SK-N-SH treated with all-trans-retinoic acid at 6 μM for 48 hours (cell line): ENCODE results near the gene ZNF679.

Source experiments
- ATAC-seq: fragments of 200-7000 bp; cut with Tn5 transposase; 3 replicates; pipeline ENCODE4 v1.9.1; 2020; ENCODE audit warnings: mild to moderate bottlenecking, moderate library complexity
- BACH2 ChIP-seq: fragments of 250-450 bp; sonication (Bioruptor Pico); IDR thresholded peaks from 2 replicates; pipeline ENCODE4 v1.9.0; 2021; ENCODE audit warnings: mild to moderate bottlenecking, borderline replicate concordance
- CREB5 ChIP-seq: fragments of 250-450 bp; sonication (Bioruptor Pico); IDR thresholded peaks from 2 replicates; pipeline ENCODE4 v1.5.1; 2020; ENCODE audit warnings: low read depth, mild to moderate bottlenecking, moderate library complexity
- CSDC2 ChIP-seq: fragments of 250-450 bp; sonication (Bioruptor Pico); IDR thresholded peaks from 2 replicates; pipeline ENCODE4 v1.5.0; 2020; ENCODE audit warnings: mild to moderate bottlenecking, moderate library complexity
- CSRNP3 ChIP-seq: fragments of 250-450 bp; sonication (Bioruptor Pico); IDR thresholded peaks from 2 replicates; pipeline ENCODE4 v1.5.1; 2021; ENCODE audit warnings: mild to moderate bottlenecking, moderate library complexity
- GLIS3 ChIP-seq: fragments of 250-450 bp; sonication (Bioruptor Pico); IDR thresholded peaks from 2 replicates; pipeline ENCODE4 v1.5.0; 2020; ENCODE audit warnings: mild to moderate bottlenecking, moderate library complexity
- OSR1 ChIP-seq: fragments of 250-450 bp; sonication (Bioruptor Pico); IDR thresholded peaks from 2 replicates; pipeline ENCODE4 v1.8.0; 2022; ENCODE audit warnings: moderate library complexity, mild to moderate bottlenecking, inconsistent platforms
- PATZ1 ChIP-seq: fragments of 250-450 bp; sonication (Bioruptor Pico); IDR thresholded peaks from 2 replicates; pipeline ENCODE4 v1.8.0; 2020; ENCODE audit warnings: mild to moderate bottlenecking, moderate library complexity, borderline replicate concordance
- POU6F1 ChIP-seq: fragments of 250-450 bp; sonication (Bioruptor Pico); IDR thresholded peaks from 2 replicates; pipeline ENCODE4 v1.8.0; 2021; ENCODE audit warnings: low read depth, mild to moderate bottlenecking, moderate library complexity, borderline replicate concordance
- PPARA ChIP-seq: fragments of 250-450 bp; sonication (Bioruptor Pico); IDR thresholded peaks from 2 replicates; pipeline ENCODE4 v1.5.0; 2020; ENCODE audit warnings: mild to moderate bottlenecking, borderline replicate concordance
- RARB ChIP-seq: fragments of 250-450 bp; sonication (Bioruptor Pico); IDR thresholded peaks from 2 replicates; pipeline ENCODE4 v1.8.0; 2021; ENCODE audit warnings: mild to moderate bottlenecking, moderate library complexity
- SNAI2 ChIP-seq: fragments of 250-450 bp; sonication (Bioruptor Pico); IDR thresholded peaks from 2 replicates; pipeline ENCODE4 v1.5.0; 2020; ENCODE audit warnings: mild to moderate bottlenecking, moderate library complexity
- TCF4 ChIP-seq: fragments of 250-450 bp; sonication (Bioruptor Pico); IDR thresholded peaks from 2 replicates; pipeline ENCODE4 v1.8.0; 2021; ENCODE audit warnings: mild to moderate bottlenecking, moderate library complexity, borderline replicate concordance
- TSHZ2 ChIP-seq: fragments of 250-450 bp; sonication (Bioruptor Pico); IDR thresholded peaks from 2 replicates; pipeline ENCODE4 v1.5.0; 2020; ENCODE audit warnings: mild to moderate bottlenecking, moderate library complexity
- ZC3H10 ChIP-seq: fragments of 250-450 bp; sonication (Bioruptor Pico); IDR thresholded peaks from 2 replicates; pipeline ENCODE4 v1.5.1; 2021; ENCODE audit warnings: mild to moderate bottlenecking, moderate library complexity
- ZFP3 ChIP-seq: fragments of 250-450 bp; sonication (Bioruptor Pico); IDR thresholded peaks from 2 replicates; pipeline ENCODE4 v1.5.0; 2020; ENCODE audit warnings: mild to moderate bottlenecking, moderate library complexity
- ZFP30 ChIP-seq: fragments of 450-650 bp; formaldehyde crosslinking; IDR thresholded peaks from 2 replicates; pipeline ENCODE4 v1.5.0; 2022; ENCODE audit warnings: mild to moderate bottlenecking, moderate library complexity
- ZNF565 ChIP-seq: fragments of 450-650 bp; formaldehyde crosslinking; conservative IDR thresholded peaks from 2 replicates; pipeline ENCODE4 v1.5.0; 2020; ENCODE audit warnings: low read depth, mild to moderate bottlenecking, moderate library complexity
- ZNF70 ChIP-seq: fragments of 450-650 bp; formaldehyde crosslinking; IDR thresholded peaks from 2 replicates; pipeline ENCODE4 v1.5.0; 2020; ENCODE audit warnings: mild to moderate bottlenecking, moderate library complexity

Gene ZNF679

GRCh38 chr7:64300641-64301405 lies 72.5 kb downstream of the ZNF679 start (continued):
- TF ChIP-seq CREB5 (CRISPR knock-in tag) (no peak), ZNF565 (CRISPR knock-in tag) (no peak), PPARA (CRISPR knock-in tag) (no peak), CSDC2 (CRISPR knock-in tag) (no peak), CSRNP3 (CRISPR knock-in tag) (no peak)

- ATAC-seq, result peak; percentile 98
- TF ChIP-seq SNAI2 (CRISPR knock-in tag), result peak; percentile 11; the same call in 1 of the 2 replicates
- no peak for TF ChIP-seq CREB5 (CRISPR knock-in tag)
- no peak for TF ChIP-seq GLIS3 (CRISPR knock-in tag)
- TF ChIP-seq OSR1, result no peak
- no peak for TF ChIP-seq RARB (CRISPR knock-in tag)
- TF ChIP-seq BACH2 (CRISPR knock-in tag), result no peak
- TF ChIP-seq CSDC2 (CRISPR knock-in tag), result no peak
- no peak for TF ChIP-seq POU6F1 (CRISPR knock-in tag)
- TF ChIP-seq ZFP30 (CRISPR knock-in tag), result no peak
- TF ChIP-seq ZNF70 (CRISPR knock-in tag), result peak; percentile 45; the same call in 1 of the 2 replicates
- TF ChIP-seq PATZ1 (CRISPR knock-in tag), result no peak
- TF ChIP-seq PPARA (CRISPR knock-in tag), result no peak
Measured at GRCh38 chr7:64307254-64308015, 79.2 kb downstream of the ZNF679 start.

- TF ChIP-seq TSHZ2 (CRISPR knock-in tag) (no peak), ZC3H10 (CRISPR knock-in tag) (no peak), ZFP3 (CRISPR knock-in tag) (no peak), RARB (CRISPR knock-in tag) (no peak), PPARA (CRISPR knock-in tag) (no peak), TCF4 (no peak), SNAI2 (CRISPR knock-in tag) (no peak)
- no peak for ATAC-seq
Measured at GRCh38 chr7:64308016-64308270, 79.7 kb downstream of the ZNF679 start.
